ENCODE measurements around the gene NECAB2. TPM values are rescaled to one million over a fixed set of nuclear protein-coding genes. Genes with fewer than 3 reads are reported as not detected.

The NECAB2 gene
- total RNA-seq, 6 donors from 2014 or later = 0.40 to 1.2 (median 0.44) TPM; not detected in 3

DNA sequence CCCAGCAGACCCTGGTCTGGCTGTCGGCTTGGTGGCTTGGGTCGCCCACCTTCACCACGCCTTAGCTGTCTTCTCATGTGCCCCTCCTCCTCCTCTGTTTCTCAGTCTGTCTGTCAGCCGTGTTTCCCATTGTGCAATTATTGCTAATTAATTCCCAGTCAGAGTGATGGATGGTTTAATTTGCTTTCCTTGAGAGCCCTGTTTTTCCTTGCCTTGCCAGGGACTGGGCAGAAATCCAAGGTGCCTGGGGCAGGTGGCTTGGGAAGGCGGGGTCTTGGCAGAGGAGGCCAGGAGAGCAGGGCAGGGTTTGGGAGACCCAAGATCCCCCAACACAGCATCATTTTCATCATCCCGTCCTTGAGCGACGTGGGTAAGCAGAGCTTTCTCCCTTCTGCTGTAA is 21.3 kb downstream of the NECAB2 start:
- no peak for ATAC-seq (ENCODE audit: low FRiP score in 2 of 2)
- no peak for TF ChIP-seq POLR2AphosphoS5 (IDR thresholded peaks at IDR 0.05)
- TF ChIP-seq EP300 (IDR thresholded peaks at IDR 0.05) = no peak
- no peak for TF ChIP-seq POLR2A (IDR thresholded peaks at IDR 0.05)
- TF ChIP-seq, protein P1, sequence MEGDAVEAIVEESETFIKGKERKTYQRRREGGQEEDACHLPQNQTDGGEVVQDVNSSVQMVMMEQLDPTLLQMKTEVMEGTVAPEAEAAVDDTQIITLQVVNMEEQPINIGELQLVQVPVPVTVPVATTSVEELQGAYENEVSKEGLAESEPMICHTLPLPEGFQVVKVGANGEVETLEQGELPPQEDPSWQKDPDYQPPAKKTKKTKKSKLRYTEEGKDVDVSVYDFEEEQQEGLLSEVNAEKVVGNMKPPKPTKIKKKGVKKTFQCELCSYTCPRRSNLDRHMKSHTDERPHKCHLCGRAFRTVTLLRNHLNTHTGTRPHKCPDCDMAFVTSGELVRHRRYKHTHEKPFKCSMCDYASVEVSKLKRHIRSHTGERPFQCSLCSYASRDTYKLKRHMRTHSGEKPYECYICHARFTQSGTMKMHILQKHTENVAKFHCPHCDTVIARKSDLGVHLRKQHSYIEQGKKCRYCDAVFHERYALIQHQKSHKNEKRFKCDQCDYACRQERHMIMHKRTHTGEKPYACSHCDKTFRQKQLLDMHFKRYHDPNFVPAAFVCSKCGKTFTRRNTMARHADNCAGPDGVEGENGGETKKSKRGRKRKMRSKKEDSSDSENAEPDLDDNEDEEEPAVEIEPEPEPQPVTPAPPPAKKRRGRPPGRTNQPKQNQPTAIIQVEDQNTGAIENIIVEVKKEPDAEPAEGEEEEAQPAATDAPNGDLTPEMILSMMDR (IDR thresholded peaks at IDR 0.05) = no peak
- H3K27ac ChIP-seq = no peak overlapping the region
- no peaks in the 10 kb centered on the region for H3K4me1 ChIP-seq
- no peaks in the 10 kb centered on the region for H3K36me3 ChIP-seq
- H3K4me3 ChIP-seq = no peak overlapping the region
- no peak for DNase-seq
- WGBS, 2 donors = 59 to 78% methylated on average over 8 of the region's 8 CpGs
- H3K9me3 ChIP-seq = no peaks in the 10 kb centered on the region
- no peaks in the 10 kb centered on the region for H3K27me3 ChIP-seq

DNA sequence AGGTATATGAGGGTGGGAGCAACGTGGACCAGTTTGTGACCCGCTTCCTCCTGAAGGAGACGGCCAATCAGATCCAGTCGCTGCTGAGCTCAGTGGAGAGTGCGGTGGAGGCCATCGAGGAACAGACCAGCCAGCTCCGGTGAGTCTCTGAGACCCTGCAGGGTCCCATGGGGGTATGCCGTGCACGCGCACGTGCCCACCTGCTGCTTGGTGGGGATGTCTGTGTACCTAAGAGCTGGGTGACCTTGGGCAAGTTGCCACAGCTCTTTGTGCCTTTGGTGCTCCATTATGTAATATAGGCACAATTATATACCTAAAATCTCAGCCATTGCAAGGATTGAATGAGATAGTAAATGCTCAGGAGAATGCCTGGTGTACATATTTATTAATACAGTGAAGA is 22.4 kb downstream of the NECAB2 start:
- H3K4me1 ChIP-seq = peaks cover 0 to under 1% (median 0%) of the 10 kb centered on the region in 4 donors
- no peak overlapping the region for H3K27ac ChIP-seq
- no peaks in the 10 kb centered on the region for H3K36me3 ChIP-seq
- H3K27me3 ChIP-seq = no peaks in the 10 kb centered on the region
- H3K9me3 ChIP-seq = no peaks in the 10 kb centered on the region
- ATAC-seq (ENCODE audit: low FRiP score in 2 of 2) = no peak
- H3K4me3 ChIP-seq = no peak overlapping the region
- WGBS, 2 donors = 84 to 91% methylated on average over 10 to 11 of the region's 11 CpGs
- no peak for DNase-seq
- TF ChIP-seq, protein P1 (IDR thresholded peaks at IDR 0.05) = no peak
- TF ChIP-seq EP300 (IDR thresholded peaks at IDR 0.05) (no peak), POLR2A (IDR thresholded peaks at IDR 0.05) (no peak), POLR2AphosphoS5 (IDR thresholded peaks at IDR 0.05) (no peak)

DNA sequence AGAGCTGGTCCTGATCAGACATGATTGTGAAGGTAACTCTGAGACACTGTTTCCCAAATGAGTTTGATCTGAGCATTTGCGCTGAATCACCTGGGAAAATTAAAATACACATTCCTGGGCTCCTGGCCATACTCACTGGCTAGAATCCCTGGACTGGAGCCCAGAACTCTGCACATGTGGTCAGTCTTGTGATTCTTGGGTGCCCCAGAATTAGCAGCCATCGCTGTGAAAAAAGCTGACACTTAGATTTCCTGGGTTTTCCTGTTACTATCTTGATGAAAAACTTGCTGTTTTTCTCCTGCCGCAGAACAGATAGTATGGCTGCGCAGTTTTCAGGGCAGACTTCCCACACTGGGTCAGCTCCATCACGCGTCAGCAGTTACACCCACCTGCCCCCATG is 24.6 kb downstream of the NECAB2 start:
- ATAC-seq (ENCODE audit: low FRiP score in 2 of 2) (peak in 1 of 2 donors; percentile 8), DNase-seq (no peak)
- Histone ChIP-seq H3K9me3 (no peaks in the 10 kb centered on the region), H3K27me3 (no peaks in the 10 kb centered on the region), H3K27ac (no peak overlapping the region), H3K4me1 (peaks cover 0 to 6% (median 2%) of the 10 kb centered on the region in 4 donors), H3K36me3 (no peaks in the 10 kb centered on the region), H3K4me3 (no peak overlapping the region)
- WGBS, 2 donors = 60 to 68% methylated on average over 6 of the region's 6 CpGs
- TF ChIP-seq, protein P1 (IDR thresholded peaks at IDR 0.05) = no peak
- TF ChIP-seq POLR2AphosphoS5 (IDR thresholded peaks at IDR 0.05) (no peak), POLR2A (IDR thresholded peaks at IDR 0.05) (no peak), EP300 (IDR thresholded peaks at IDR 0.05) (no peak)

DNA sequence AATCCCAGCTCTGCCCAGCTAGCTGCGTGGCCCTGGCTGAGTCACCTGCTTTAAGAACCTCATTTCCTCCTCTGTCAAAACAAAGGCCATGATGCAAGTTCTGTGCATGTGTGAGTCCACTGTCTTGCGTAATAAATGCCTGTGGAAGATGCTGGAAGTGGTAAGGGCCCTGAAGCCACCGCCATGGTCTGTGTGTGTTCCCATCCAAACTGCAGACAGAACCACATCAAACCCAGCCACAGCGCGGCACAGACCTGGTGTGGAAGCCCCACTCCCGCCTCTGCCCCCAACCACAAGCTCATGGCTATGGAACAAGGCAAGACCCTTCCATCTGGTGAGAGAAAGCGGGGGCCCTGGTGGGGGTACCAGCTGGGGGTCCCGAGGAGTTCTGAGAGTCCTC is 26.0 kb downstream of the NECAB2 start:
- ATAC-seq (ENCODE audit: low FRiP score in 2 of 2) (peak; percentile 23 to 42), DNase-seq (peak in 1 of 2 donors; percentile 60)
- H3K27ac ChIP-seq = peak overlapping the region in 2 of 4 donors; percentile 4 to 49
- H3K9me3 ChIP-seq = no peaks in the 10 kb centered on the region
- no peaks in the 10 kb centered on the region for H3K27me3 ChIP-seq
- H3K4me3 ChIP-seq = no peak overlapping the region
- TF ChIP-seq EP300 (IDR thresholded peaks at IDR 0.05) = no peak
- no peak for TF ChIP-seq POLR2A (IDR thresholded peaks at IDR 0.05)
- TF ChIP-seq, protein P1 (IDR thresholded peaks at IDR 0.05) = no peak
- peak; percentile 41 to 80 for TF ChIP-seq POLR2AphosphoS5 (IDR thresholded peaks at IDR 0.05)
- peaks cover 0 to 6% (median 2%) of the 10 kb centered on the region in 4 donors for H3K4me1 ChIP-seq
- 53 to 76% methylated on average over 3 to 8 of the region's 8 CpGs for WGBS, 2 donors
- no peaks in the 10 kb centered on the region for H3K36me3 ChIP-seq

DNA sequence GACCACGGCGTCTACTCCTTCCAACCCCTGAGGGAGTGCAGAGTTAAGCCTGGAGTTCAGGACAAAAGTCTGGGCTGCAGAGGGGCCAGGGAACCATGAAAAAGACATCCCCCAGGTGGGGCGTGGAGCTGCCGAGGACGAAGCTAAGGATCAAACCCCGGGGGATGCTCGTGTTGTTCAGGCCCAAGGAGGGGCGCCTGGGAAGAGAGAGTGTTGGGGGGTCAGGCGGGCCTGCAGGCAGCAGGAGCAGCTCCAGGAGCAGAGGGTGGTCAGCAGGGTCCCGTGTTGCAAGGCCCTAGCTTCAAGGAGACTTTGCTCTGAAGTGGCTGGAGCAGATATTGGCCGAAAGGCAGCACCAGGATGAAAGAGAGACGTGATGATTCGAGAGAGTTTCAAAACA is 26.7 kb downstream of the NECAB2 start:
- no peak for DNase-seq
- TF ChIP-seq, protein P1 (IDR thresholded peaks at IDR 0.05) = no peak
- no peak for TF ChIP-seq POLR2AphosphoS5 (IDR thresholded peaks at IDR 0.05)
- TF ChIP-seq POLR2A (IDR thresholded peaks at IDR 0.05) = no peak
- no peak for TF ChIP-seq EP300 (IDR thresholded peaks at IDR 0.05)
- H3K27me3 ChIP-seq = no peaks in the 10 kb centered on the region
- 69 to 77% methylated on average over 13 of the region's 13 CpGs for WGBS, 2 donors
- peak overlapping the region in 2 of 4 donors; percentile 4 to 49 for H3K27ac ChIP-seq
- H3K4me1 ChIP-seq = peaks cover 0 to 6% (median 2%) of the 10 kb centered on the region in 4 donors
- ATAC-seq (ENCODE audit: low FRiP score in 2 of 2) = no peak
- no peaks in the 10 kb centered on the region for H3K36me3 ChIP-seq
- no peak overlapping the region for H3K4me3 ChIP-seq
- H3K9me3 ChIP-seq = no peaks in the 10 kb centered on the region
